KMS-11 (cell line): ENCODE results near the gene GTPBP3.

ENCODE experiments used
- H2AFZ ChIP-seq: fragments of 200-600 bp; sonication (generic); 2 replicates; pipeline ENCODE4 v1.6.1; 2016; ENCODE audit warnings: antibody characterized with exemption, mixed run types, low read depth
- H3K27ac ChIP-seq: fragments of 200-600 bp; sonication (generic); 2 replicates; pipeline ENCODE4 v1.6.1; 2016; ENCODE audit warnings: mild to moderate bottlenecking, mixed run types
- H3K27me3 ChIP-seq: fragments of 200-600 bp; sonication (generic); 2 replicates; pipeline ENCODE4 v1.6.1; 2017; ENCODE audit warnings: mild to moderate bottlenecking, low read depth, mixed run types, moderate library complexity; ENCODE audit not compliant: insufficient read depth
- H3K36me3 ChIP-seq: fragments of 200-600 bp; sonication (generic); 2 replicates; pipeline ENCODE4 v1.6.1; 2017; ENCODE audit warnings: mild to moderate bottlenecking, mixed run types; ENCODE audit not compliant: insufficient read depth
- H3K4me1 ChIP-seq: fragments of 200-600 bp; sonication (generic); 2 replicates; pipeline ENCODE4 v1.6.1; 2016; ENCODE audit warnings: mild to moderate bottlenecking, low read depth, mixed run types; ENCODE audit not compliant: poor library complexity, severe bottlenecking
- H3K4me2 ChIP-seq: fragments of 200-600 bp; sonication (generic); 2 replicates; pipeline ENCODE4 v1.7.0; 2016; ENCODE audit warnings: mild to moderate bottlenecking, mixed run types
- H3K4me3 ChIP-seq: fragments of 200-600 bp; sonication (generic); IDR thresholded peaks from 2 replicates; pipeline ENCODE4 v1.6.1; 2017; ENCODE audit warnings: low read depth, low read length, mixed read lengths; ENCODE audit not compliant: insufficient read depth
- H3K79me2 ChIP-seq: fragments of 200-600 bp; sonication (generic); 2 replicates; pipeline ENCODE4 v1.6.1; 2016; ENCODE audit warnings: low read depth, mixed run types; ENCODE audit not compliant: insufficient read depth
- H3K9ac ChIP-seq: fragments of 200-600 bp; sonication (generic); 2 replicates; pipeline ENCODE4 v1.6.1; 2016; ENCODE audit warnings: mild to moderate bottlenecking, mixed run types
- H4K20me1 ChIP-seq: fragments of 200-600 bp; sonication (generic); 2 replicates; pipeline ENCODE4 v1.6.1; 2016; ENCODE audit warnings: mild to moderate bottlenecking, mixed run types; ENCODE audit not compliant: insufficient read depth
- TF ChIP-seq, protein P1 (sequence below): fragments of 200-600 bp; sonication (generic); conservative IDR thresholded peaks from 2 replicates; pipeline ENCODE4 v1.6.1; 2017; ENCODE audit warnings: low read depth, mild to moderate bottlenecking, antibody characterized with exemption, low read length, moderate library complexity, mixed read lengths

The GTPBP3 gene

DNA sequence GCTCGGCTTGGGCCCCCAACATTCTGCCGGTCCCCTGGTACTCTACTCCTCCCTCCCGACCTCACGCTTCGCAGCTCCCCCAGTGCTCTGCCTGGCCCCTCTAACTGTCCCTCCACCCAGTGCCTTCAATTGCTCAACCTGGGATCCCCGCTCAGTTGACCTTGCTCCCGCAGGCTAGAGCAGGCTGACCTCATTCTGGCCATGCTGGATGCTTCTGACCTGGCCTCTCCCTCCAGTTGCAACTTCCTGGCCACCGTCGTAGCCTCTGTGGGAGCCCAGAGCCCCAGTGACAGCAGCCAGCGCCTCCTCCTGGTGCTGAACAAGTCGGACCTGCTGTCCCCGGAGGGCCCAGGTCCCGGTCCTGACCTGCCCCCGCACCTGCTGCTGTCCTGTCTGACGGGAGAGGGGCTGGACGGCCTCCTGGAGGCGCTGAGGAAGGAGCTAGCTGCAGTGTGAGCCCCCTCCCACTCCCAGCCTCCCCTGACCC lies 3.6 kb downstream of the GTPBP3 start:
- Histone ChIP-seq H3K4me1 (peaks cover 3% of the 10 kb centered on the region), H3K27me3 (no peaks in the 10 kb centered on the region), H3K9ac (no peak overlapping the region), H3K4me3 (no peak overlapping the region), H3K4me2 (no peak overlapping the region), H4K20me1 (no peaks in the 10 kb centered on the region), H2AFZ (no peak overlapping the region), H3K27ac (no peak overlapping the region), H3K36me3 (no peaks in the 10 kb centered on the region), H3K79me2 (no peaks in the 10 kb centered on the region)
- TF ChIP-seq, protein P1, sequence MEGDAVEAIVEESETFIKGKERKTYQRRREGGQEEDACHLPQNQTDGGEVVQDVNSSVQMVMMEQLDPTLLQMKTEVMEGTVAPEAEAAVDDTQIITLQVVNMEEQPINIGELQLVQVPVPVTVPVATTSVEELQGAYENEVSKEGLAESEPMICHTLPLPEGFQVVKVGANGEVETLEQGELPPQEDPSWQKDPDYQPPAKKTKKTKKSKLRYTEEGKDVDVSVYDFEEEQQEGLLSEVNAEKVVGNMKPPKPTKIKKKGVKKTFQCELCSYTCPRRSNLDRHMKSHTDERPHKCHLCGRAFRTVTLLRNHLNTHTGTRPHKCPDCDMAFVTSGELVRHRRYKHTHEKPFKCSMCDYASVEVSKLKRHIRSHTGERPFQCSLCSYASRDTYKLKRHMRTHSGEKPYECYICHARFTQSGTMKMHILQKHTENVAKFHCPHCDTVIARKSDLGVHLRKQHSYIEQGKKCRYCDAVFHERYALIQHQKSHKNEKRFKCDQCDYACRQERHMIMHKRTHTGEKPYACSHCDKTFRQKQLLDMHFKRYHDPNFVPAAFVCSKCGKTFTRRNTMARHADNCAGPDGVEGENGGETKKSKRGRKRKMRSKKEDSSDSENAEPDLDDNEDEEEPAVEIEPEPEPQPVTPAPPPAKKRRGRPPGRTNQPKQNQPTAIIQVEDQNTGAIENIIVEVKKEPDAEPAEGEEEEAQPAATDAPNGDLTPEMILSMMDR: no peak

- Histone ChIP-seq H3K27ac (no peak overlapping the region), H4K20me1 (no peaks in the 10 kb centered on the region), H3K4me2 (no peak overlapping the region), H3K36me3 (no peaks in the 10 kb centered on the region), H3K4me1 (peaks cover 4% of the 10 kb centered on the region), H3K27me3 (no peaks in the 10 kb centered on the region), H3K79me2 (no peaks in the 10 kb centered on the region), H3K4me3 (no peak overlapping the region), H2AFZ (no peak overlapping the region), H3K9ac (no peak overlapping the region)
- TF ChIP-seq, protein P1: no peak
Observed at GRCh38 chr19:17341386-17341785, 4.0 kb downstream of the GTPBP3 start.

DNA sequence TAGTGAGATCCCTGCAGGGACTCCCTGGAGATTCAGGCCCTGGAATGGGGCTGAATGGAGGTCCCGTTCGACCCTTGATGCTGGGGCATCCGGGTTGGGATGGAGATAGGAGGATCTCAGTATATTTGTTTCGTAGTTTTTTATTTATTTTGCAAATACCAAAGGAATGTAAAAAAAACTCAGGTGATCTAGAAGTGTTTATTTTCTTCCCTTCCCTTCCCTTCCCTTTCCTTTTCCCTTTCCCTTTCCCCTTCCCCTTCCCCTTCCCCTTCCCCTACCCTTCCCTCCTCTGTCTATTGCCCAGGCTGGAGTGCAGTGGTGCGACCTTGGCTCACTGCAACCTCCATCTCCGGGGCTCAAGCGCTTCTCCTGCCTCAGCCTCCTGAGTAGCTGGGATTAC lies 4.5 kb downstream of the GTPBP3 start:
- H4K20me1 ChIP-seq: no peaks in the 10 kb centered on the region
- TF ChIP-seq, protein P1: no peak
- no peak overlapping the region for H3K4me2 ChIP-seq
- H3K9ac ChIP-seq: no peak overlapping the region
- no peaks in the 10 kb centered on the region for H3K79me2 ChIP-seq
- no peak overlapping the region for H3K27ac ChIP-seq
- no peak overlapping the region for H3K4me3 ChIP-seq
- no peak overlapping the region for H2AFZ ChIP-seq
- H3K4me1 ChIP-seq: peaks cover 9% of the 10 kb centered on the region
- H3K27me3 ChIP-seq: no peaks in the 10 kb centered on the region
- H3K36me3 ChIP-seq: no peaks in the 10 kb centered on the region

GRCh38 chr19:17346109-17346671 lies 8.8 kb downstream of the GTPBP3 start:
- Histone ChIP-seq H3K4me2 (no peak overlapping the region; the same call in 1 of the 2 replicates), H3K36me3 (no peaks in the 10 kb centered on the region), H3K79me2 (no peaks in the 10 kb centered on the region), H3K4me1 (peaks cover 18% of the 10 kb centered on the region), H3K27ac (no peak overlapping the region), H4K20me1 (no peaks in the 10 kb centered on the region), H3K27me3 (peaks cover 20% of the 10 kb centered on the region), H2AFZ (peak overlapping the region; percentile 30; the same call in 1 of the 2 replicates), H3K9ac (no peak overlapping the region), H3K4me3 (no peak overlapping the region)
- TF ChIP-seq, protein P1: peak; percentile 83
